ENCODE data around the gene OXCT2.

DNA sequence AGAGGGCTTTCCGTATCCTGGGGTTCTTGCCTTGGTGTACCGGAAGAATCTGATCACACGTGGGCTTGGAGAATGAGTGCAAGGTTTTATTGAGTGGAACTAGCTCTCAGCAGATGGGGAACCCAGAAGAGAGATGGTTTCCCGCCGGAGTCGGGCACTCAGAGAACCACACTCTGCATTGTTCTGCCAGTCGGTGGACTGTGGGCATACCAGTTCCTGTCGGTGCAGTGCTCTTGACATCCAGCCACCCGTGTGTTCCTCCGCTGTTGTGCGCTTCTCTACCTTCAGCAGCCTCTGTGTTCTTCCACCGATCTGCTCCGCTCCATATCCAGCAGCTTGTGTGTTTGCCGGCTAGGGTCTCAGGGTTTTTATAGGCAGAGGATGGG lies 43.2 kb downstream of the OXCT2 start:
- no peak for TF ChIP-seq EZH2 (IDR thresholded peaks at IDR 0.05; ENCODE audit: low read length)
- TF ChIP-seq, protein P1, sequence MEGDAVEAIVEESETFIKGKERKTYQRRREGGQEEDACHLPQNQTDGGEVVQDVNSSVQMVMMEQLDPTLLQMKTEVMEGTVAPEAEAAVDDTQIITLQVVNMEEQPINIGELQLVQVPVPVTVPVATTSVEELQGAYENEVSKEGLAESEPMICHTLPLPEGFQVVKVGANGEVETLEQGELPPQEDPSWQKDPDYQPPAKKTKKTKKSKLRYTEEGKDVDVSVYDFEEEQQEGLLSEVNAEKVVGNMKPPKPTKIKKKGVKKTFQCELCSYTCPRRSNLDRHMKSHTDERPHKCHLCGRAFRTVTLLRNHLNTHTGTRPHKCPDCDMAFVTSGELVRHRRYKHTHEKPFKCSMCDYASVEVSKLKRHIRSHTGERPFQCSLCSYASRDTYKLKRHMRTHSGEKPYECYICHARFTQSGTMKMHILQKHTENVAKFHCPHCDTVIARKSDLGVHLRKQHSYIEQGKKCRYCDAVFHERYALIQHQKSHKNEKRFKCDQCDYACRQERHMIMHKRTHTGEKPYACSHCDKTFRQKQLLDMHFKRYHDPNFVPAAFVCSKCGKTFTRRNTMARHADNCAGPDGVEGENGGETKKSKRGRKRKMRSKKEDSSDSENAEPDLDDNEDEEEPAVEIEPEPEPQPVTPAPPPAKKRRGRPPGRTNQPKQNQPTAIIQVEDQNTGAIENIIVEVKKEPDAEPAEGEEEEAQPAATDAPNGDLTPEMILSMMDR (optimal IDR thresholded peaks at IDR 0.05 in 1 of 3, IDR thresholded peaks at IDR 0.05 in 1 of 3, conservative IDR thresholded peaks at IDR 0.05 in 1 of 3; ENCODE audit: extremely low read depth in 1 of 3, insufficient read depth in 2 of 3, low read length in 3 of 3), result no peak

Measured in keratinocyte (primary cell).